GM21423 (cell line): ENCODE results near the gene SPTB.

Experiments
- ATAC-seq: cut with Tn5 transposase; IDR thresholded peaks from one replicate; pipeline ENCODE4 v1.9.1; 2021; ENCODE audit warnings: mild to moderate bottlenecking, moderate library complexity; ENCODE audit not compliant: unreplicated experiment

SPTB gene

DNA sequence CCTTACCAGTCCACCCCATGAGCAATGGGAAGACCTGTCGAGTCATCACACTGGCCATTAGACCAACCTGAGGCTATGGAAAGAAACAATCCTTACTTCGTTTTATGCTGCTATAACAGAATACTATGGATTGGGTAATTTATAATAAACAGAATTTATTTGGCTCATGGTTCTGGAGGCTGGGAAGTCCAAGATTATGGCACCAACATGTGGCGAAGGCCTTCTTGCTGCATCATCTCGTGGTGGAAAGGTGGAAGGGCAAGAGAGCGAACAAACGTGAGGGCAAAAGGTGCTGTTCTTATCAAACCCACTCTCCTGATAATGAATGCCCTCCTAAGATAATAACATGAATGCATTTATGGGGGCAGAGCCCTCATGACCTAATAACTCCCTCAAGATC lies 9.6 kb upstream of the SPTB start:
- ATAC-seq = no peak

DNA sequence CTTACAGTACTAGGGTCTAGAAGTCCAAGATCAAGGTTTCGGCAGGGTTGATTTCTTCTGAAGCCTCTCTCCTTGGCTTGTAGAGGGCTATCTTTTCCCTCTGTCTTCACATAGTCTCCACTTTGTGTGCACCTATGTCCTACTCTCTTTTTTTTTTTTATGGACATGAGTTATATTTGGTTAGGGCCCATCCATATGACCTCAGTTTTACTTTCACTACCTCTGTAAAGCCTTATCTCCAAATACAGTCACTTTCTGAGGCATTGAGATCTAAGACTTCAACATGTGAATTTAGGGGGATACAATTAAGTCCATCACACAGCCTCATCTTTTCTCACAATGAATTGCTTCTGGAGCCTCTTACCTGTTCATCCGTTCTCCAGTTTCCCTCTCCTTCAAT lies 5.9 kb upstream of the SPTB start:
- ATAC-seq = no peak

DNA sequence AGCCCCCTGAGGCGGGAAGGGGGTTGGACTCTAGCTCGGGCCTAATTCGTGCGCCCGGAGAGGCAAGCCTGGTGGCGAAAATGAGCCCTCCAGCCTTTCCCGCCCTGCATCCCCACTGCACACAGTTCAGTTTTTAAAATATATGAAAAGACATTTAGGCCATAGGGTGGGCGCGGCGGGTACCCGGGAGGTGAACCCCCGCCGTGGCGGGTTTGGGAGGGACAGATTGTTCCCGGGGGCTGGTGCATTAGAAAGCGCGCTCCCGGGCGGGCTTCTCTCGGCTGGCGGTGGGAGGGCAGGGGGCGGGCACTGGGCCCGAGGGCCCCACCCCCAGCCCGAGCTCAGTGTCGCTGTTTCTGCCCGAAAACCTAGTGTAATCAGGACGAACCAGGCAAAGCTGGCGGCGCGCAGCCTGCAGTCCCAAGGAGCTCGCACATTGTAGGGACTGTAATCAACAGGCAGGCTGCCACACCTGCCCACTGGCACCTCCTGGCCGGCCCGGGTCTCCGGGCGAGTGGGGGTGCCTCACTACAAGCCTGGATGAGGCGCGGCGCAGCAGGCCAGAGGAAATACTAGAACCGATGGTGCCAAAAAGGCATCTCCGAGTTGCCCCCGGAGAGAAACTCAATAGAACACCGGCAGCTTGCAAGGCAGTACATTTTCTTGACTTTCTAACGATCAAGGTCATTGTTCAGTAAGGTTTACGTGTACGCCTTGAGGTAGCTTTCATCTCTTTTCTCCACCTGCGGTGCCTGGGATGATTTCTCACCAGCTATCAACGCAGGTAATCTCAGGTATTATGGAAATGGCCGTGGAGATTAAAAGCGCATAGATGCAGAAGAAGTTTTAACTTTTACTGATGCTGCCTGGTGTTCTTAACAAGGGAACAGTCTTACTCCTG lies 764 bp upstream of the SPTB start:
- ATAC-seq = no peak

DNA sequence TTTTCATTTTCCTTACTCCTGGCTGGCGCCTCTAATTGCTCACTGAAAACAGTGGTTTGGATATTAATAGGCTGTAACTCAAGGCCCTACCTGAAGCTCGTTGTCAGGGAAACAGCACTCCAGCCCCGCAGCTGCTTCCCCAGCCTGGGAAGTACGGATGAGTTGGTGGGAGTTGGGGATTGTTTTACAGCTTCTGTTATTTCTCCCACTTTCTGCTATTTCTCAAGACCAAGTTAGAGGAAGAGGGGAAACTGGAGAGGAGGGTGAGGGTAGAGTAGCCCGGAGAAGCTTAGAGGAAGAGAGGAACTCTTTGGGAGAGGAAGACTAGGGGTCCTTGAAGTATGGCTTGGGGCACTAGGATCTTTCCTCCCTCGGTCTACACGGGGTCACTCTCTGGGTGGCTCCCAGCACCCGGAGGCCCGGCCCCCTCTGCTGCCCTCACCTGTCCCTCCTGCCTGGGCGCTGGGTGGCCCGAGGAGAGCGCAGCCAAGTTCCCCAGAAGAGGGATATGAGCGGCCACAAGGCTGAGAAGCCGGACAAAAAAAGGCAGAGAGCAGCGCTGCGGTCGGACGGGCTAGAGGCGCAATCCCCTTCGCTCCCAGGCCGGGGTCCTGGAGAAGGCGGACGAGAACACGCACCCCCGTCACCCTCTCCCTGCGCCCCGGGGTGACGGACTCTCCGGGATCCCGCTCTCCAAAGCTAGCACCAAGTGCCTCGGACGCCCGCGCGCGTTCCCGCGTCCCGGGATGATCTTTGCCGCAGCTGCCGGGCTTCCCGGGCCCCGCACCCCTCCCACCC lies 671 bp downstream of the SPTB start:
- no peak for ATAC-seq

DNA sequence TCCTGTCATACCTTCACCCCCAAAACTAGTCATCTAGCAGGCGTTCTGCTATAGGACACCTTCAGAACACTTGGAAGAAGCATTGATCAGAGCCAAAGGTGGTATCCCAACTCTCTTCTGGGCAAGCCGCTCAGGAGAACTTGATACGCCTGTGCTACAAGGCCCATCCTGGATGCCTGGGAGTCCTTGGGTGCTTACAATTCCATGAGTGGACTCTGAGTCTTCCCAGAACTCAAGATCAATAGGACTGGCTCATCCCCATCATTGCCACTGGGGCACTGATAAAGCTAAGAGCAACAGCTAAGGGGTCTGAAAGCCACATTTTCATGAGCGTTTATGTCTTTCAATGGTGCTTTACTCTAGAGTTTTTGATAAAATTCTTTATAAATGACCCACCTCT lies 1.9 kb downstream of the SPTB start:
- ATAC-seq = no peak

DNA sequence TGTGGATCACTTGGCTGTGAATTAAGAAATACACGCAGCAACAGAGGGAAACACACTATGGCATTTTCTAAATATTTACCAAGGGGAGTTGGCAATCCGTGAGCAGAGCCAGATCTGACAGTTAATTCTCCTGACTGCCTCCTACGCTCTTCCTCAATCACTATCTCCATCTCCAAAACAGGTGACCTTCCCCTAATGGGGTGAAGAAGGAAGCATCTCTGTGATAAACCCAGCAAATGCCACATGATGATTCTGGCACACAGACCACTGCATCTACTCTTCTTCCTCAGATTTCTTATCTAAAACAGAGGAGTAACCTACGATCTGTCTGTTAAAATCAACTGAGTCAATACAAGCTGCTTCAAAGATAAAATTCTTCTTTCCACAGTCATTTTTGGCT lies 4.4 kb downstream of the SPTB start:
- no peak for ATAC-seq

DNA sequence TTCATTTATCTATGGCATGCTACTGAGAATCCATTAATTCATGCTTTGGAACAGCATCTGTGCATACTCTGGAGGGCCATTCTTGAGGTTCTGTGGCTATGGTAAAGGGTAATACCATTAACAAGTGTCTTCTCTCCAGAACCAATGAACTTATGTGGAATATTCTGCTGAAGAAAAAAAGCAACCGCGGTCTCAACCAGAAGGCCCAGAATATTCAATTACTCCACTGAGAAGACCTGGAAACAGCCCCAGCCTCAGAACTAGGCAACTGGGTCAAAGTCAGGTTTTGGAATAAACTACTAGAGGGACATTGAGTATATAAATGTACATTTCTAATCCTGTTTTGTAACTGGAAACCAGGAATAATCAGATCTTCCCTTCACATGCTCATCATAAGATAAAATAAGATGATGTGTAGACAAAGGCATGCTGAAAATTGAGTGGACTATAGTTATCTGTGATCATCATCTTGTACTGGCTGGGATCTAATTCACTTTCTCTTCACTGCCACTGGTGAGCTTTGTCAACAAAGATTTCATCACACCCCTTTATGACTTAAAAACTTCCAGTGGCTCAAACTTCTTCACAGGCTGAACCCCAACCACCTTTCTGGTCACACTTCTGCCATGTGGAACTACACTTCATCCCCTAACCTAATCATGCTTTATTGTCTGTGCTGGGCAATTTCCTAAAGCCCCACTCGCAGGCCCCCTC lies 6.0 kb downstream of the SPTB start:
- ATAC-seq = no peak

DNA sequence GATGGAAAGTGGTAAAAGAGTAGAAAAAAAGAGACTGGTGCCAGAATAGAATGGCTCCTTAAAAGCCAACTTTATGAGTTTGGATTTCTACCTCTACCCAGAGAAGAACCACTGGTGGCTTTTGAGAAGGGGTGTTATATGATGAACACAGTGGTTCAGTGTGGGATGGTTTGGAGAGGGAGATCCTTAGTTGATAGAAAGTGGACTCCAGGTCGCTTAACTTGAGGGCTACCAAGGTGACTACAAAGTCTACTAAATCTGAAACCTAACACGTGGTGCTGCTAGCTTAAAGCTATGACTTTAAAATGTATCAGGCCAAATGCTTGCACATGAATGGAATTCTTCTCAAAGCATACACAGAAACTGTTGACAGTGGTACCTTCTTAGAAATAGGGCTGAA lies 8.4 kb downstream of the SPTB start:
- no peak for ATAC-seq

DNA sequence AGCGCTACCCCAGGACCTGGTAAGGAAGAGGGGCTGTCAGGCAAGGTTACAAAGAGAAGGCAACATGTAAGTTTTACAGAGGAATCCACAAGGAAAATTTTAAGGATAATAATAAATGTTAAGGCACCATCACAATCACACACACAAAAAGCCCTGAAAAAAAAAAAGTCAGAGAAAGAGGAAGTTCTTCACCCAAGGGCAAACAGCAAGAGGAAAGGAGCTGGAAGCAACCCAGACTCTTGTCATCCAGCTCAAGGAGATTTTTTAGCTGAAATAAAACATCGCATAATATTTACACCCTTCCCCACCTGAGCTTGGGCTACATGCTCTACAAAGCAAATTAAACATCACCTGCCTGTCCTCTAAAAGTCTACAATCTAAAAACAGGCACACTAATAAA lies 9.5 kb downstream of the SPTB start:
- ATAC-seq = no peak

DNA sequence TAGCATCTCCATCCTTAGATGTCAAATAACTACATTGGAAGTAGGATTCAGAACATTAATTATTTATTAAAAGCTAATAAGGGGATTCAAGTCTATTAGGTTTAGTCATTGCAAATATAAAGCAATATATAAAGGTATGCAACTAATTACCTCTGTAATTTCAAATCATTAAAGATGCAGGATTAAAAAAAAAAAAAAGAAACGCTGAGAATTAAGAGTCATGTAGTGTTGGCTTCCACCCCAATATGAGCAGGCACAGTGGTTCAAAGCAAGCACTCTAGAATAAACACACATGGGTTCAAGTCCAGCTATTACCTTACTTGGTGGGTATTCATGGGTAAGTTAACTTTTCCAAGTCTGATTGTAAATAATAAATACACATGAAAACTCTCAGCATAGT lies 10.9 kb downstream of the SPTB start:
- no peak for ATAC-seq

DNA sequence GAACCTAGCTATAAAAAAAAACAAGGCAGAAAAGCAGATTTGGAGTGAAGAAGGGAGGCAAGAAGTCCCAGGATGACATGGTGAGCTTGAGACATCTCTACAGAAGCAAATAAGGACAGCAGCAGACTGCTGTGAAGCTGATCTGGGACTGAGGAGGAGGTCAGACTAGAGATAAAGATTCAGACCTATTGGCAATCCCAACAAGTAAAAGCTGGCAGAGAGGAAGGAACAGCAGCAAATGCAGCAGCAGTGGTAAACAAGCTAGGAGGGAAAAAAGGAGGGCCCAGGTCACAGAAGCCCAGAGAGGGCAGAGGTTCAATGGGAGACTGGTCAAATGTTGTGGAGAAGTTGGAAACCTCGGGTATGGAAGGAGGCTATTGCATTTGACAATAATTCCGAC lies 11.3 kb downstream of the SPTB start:
- ATAC-seq = no peak

DNA sequence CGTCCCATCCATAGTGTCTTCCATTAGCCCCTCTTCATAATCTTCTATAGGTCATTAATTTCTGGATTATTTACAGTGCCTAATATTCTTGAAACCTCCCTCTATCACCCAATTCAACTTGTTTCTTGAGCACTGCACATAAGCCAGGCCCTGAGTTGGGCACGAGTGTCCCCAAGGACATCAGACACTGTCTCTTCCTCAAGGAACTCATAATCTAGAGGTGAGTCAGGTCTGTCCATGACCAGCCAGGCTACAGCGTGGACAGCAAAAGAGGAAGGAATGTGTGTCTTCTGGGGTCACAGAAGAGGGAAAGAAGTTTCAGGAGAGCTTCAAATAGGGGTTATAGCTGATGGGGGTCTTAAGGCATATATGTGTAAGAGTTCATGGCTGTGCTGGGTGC lies 12.5 kb downstream of the SPTB start:
- no peak for ATAC-seq

DNA sequence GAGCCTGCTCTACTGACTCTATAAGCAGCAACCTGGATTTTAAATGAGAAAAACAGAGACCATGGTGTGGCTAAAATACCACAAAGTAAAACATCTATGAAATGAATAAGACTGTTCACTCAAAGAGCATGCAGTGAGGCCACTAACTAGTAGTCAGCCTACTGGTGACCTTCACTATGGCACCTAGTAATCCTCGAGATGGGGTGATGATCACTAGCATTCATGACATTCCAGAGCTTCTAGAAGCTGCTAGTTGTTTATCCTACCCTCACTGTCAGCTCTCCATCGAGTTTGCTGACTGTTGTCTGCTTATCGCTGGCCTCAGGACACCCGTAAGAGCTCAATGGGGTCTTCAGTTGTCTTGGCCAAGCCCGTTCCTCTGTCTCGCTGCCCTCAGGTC lies 13.7 kb downstream of the SPTB start:
- no peak for ATAC-seq

DNA sequence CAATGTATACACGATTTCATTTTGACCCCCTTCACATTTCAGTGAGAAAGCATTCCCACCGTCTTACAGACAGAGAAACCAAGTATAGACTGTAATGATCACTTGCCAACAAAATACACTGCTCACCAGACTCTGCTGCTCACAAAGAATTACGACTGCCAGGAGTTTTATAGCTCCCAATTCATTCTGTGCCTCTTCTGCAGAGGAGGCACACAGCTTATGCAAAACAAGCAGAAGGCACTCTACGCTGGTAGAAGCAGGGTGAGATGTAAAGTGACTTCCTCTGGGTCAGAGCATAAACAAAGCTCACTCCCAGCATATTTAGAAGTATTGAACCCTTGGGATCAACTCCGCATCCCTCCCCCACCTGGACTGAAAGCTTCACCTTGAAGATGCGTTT lies 14.6 kb downstream of the SPTB start:
- no peak for ATAC-seq

DNA sequence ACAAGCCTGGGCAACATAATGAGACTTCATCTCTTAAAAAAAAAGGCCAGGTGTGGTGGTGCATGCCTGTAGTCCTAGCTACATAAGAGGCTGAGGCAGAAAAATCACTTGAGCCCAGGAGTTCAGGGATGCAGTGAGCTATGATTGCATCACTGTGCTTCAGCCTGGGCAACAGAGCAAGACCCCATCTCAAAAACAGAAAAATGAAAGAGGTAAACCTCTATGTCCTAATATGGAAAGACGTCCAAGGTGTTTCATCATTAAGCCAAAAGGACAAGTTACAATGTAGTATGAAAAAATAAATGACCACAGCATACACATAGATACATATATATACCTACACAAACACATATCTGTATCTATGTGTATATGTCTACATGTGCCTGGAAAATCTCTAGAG lies 15.4 kb downstream of the SPTB start:
- no peak for ATAC-seq

DNA sequence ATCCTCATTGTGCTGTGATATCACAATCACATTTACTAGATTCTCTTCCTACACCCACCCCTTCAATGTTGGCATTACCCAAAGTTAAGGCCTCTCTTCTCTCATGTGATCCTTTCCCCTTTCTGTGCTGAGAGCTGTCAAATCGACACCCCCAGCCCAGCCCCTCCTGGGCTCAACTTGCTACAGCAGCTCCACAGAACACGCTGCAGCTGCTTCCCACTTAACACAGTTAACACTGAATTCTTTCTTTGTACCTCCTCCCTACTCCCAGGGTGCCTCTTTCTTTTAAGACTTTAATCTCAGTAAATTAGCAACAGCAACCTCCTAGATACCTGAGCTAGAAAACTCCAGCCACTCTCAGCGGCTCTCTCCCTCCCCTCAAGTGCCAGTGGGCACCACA lies 17.8 kb downstream of the SPTB start:
- ATAC-seq = no peak

DNA sequence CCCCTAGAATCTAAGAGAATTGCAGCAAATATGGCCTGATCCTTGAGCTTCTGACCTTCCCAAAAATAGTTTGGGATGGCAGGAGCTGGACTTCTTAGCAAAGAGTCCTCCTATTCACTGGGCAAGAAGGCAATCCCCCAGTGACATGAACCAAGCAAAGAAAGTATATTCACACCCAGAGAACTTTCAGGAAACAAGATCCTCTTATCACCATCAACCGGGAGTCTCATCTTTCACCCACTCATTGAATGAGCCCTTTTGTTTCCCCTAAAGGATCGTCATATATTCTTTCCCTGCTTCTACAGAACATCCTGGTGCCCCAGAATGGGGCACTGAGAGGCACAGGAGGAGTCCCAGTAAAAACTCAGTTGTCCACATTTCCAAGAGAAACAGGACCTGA lies 19.7 kb downstream of the SPTB start:
- no peak for ATAC-seq

DNA sequence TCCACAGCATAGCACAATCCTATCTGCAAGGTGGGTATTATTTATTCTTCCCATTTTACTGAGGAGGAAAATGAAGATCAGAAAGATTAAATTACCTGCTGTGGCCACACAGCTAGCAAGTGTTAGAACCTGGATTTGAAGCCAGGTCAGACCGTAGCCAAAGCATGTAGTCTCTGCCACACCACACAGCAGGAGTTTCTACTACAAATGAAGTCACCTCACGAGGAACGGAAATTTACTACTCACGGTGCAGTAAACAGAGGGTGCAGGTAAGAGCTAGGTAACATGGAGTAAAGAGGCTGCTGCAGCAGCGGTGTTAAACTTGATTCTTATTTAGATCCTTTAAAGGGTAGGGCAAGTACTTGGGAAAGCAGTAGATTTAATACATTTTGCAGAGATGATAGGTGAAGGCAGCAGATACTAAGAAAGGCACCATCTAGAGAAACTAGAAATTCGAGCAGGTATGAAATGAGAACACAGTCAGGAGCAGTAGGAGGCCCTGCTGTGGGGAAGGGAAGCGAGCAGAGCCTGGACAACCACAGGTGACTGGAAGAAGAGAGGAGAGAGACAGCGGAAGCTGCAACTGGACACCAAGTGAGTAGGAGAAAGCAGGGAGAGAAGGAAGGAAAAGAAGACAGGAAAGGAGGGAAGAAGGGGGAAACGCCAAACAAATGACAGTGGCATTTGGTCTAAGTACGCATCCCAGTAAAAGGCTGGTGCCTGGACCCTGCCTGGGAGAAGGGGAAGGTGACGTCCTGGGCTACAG lies 21.5 kb downstream of the SPTB start:
- ATAC-seq = no peak

DNA sequence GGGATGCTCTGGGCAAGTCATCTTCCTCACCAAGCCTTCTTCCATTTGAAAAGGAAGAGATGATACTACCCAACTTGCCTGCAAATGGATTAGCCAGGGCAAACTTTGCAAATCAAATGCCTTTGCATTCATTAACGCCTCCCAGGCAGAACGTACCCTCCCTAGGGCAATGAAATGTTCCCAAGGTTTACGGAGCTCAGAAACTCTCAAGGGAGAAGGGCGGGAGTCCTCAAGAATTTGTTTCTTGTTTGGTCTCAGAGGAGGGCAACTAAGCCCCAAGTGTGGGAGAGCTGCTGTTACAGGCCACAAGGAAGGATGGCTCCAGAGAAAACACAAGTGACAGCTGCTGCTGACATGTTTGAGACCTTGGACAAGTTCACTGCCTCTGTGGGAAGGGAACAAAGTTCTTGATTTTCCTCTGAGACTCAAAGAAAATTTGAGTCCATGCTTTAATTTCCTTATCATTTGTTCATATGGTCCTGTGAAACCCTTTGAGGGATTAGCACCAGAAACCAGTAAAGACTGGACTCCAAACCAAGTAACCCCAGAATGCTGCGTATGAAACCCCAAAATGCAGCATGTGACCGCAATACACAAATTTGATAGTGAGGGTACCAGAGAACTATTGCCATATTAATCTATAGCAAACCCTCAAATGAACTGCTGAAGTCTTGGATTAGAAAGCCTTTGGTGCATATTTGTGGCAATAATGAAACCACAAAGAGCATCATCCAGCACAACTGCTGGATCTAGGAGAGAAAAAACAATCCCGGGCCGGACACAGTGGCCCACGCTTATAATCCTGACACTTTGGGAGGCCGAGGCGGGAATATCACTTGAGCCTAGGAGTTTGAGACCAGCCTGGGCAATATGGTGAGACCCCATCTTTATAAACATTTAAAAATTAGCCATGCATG lies 22.9 kb downstream of the SPTB start:
- no peak for ATAC-seq
